Medulla oblongata (tissue), 1 donor: ENCODE data around the gene GTF2F2.
"Not testable (repeated sequence)": the region's sequence is repeated elsewhere in the genome, so short reads cannot be mapped to it uniquely, and the experiment has no call there.

Source experiments
- DNase-seq: peaks from one replicate; pipeline ENCODE4 v3.0.0-alpha.2; 2015; ENCODE audit errors: extremely low spot score

GTF2F2 gene

GRCh38 chr13:45218689-45219088 is 98.4 kb downstream of the GTF2F2 start:
- DNase-seq = no peak

GRCh38 chr13:45219123-45219891 is 99.0 kb downstream of the GTF2F2 start:
- DNase-seq = no peak

- DNase-seq = no peak
Measured at GRCh38 chr13:45219938-45220375, 99.6 kb downstream of the GTF2F2 start.

GRCh38 chr13:45220403-45220802 is 100.1 kb downstream of the GTF2F2 start:
- DNase-seq = no peak

GRCh38 chr13:45222516-45222915 is 102.2 kb downstream of the GTF2F2 start:
- DNase-seq = no peak

GRCh38 chr13:45222919-45223318 is 102.6 kb downstream of the GTF2F2 start:
- DNase-seq = no peak

GRCh38 chr13:45224176-45224575 is 103.9 kb downstream of the GTF2F2 start:
- no peak for DNase-seq

- no peak for DNase-seq
Measured at GRCh38 chr13:45225370-45225769, 105.1 kb downstream of the GTF2F2 start.

- DNase-seq = no peak
Measured at GRCh38 chr13:45226024-45226423, 105.7 kb downstream of the GTF2F2 start.

GRCh38 chr13:45228002-45228401 is 107.7 kb downstream of the GTF2F2 start:
- DNase-seq = no peak

GRCh38 chr13:45229172-45229571 is 108.9 kb downstream of the GTF2F2 start:
- DNase-seq = no peak

- no peak for DNase-seq
Measured at GRCh38 chr13:45231305-45231704, 111.0 kb downstream of the GTF2F2 start.

- no peak for DNase-seq
Measured at GRCh38 chr13:45231722-45232121, 111.4 kb downstream of the GTF2F2 start.

- DNase-seq = no peak
Measured at GRCh38 chr13:45232591-45232990, 112.3 kb downstream of the GTF2F2 start.

- no peak for DNase-seq
Measured at GRCh38 chr13:45238945-45239795, 118.9 kb downstream of the GTF2F2 start.

GRCh38 chr13:45240143-45240542 is 119.8 kb downstream of the GTF2F2 start:
- no peak for DNase-seq

GRCh38 chr13:45242070-45242469 is 121.8 kb downstream of the GTF2F2 start:
- no peak for DNase-seq

GRCh38 chr13:45242524-45242923 is 122.2 kb downstream of the GTF2F2 start:
- no peak for DNase-seq

- no peak for DNase-seq
Measured at GRCh38 chr13:45243077-45243476, 122.8 kb downstream of the GTF2F2 start.

GRCh38 chr13:45244736-45245135 is 124.4 kb downstream of the GTF2F2 start:
- not testable (repeated sequence) for DNase-seq

GRCh38 chr13:45249662-45250061 is 129.4 kb downstream of the GTF2F2 start:
- DNase-seq = no peak

- DNase-seq = no peak
Measured at GRCh38 chr13:45254396-45254795, 134.1 kb downstream of the GTF2F2 start.
